ENCODE results near the gene BRAT1. TPM values are rescaled to one million over a fixed set of nuclear protein-coding genes. Genes with fewer than 3 reads are reported as not detected.
"Not testable (repeated sequence)": the region's sequence is repeated elsewhere in the genome, so short reads cannot be mapped to it uniquely, and the experiment has no call there.

The BRAT1 gene
- 18.8 and 39.0 TPM in 2 replicates for total RNA-seq (2014; rRNA removed; shearing (Covaris generic))

DNA sequence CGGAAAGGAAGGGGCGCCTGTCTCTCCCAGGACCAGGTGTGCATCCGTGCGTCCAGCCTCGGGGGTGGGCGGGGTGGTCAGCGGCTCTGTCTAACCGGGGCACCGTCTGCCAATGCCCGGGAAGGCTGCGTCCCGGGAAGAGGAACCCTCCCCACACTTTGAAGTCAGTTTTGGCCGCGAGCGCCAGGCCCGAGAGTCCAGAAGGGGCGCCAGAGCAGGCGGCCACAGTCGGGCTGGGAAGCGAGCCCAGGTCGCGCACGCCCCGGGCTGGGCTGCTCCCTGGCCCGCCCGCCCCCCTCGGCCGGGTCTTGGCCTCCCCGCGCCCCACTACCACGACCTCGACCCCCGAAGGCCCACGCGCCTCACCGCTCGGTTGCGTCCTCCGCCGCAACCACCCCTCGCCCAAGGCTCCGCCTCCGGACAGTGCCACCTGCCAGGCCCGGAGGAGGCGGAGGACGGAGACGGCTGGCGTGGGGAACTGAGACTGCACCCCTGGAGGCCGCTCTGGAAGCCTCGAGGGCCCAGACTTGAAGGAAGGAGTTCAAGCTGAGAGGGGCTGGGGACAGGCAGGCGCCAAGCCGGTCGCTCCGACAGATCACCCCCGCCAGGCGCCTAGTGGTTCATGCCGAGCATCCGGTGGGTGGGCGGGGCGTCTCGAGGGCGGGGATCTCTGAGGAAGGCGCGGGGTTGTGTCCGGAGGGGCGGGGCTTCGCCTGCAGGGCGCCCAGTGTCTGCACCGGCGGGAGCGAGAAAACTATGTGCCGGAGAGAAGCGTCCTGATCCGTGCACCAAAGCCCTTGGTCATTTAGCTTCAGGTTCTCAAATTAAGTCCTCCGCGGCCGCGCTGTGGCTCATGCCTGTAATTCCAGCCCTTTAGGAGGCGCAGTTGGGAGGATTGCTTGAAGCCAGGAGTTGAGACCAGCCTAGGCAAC, at the start of gene BRAT1:
Gene BRAT1 (minus strand): TSS at position 404 of the 932 bp plus-strand sequence. CDS start 1,093 bp downstream, outside the sequence.
- DNase-seq (ENCODE audit: low read depth) = peak; percentile 95

GRCh38 chr7:2604608-2605174, 49.4 kb upstream of the BRAT1 start:
- DNase-seq (ENCODE audit: low read depth) = no peak

DNA sequence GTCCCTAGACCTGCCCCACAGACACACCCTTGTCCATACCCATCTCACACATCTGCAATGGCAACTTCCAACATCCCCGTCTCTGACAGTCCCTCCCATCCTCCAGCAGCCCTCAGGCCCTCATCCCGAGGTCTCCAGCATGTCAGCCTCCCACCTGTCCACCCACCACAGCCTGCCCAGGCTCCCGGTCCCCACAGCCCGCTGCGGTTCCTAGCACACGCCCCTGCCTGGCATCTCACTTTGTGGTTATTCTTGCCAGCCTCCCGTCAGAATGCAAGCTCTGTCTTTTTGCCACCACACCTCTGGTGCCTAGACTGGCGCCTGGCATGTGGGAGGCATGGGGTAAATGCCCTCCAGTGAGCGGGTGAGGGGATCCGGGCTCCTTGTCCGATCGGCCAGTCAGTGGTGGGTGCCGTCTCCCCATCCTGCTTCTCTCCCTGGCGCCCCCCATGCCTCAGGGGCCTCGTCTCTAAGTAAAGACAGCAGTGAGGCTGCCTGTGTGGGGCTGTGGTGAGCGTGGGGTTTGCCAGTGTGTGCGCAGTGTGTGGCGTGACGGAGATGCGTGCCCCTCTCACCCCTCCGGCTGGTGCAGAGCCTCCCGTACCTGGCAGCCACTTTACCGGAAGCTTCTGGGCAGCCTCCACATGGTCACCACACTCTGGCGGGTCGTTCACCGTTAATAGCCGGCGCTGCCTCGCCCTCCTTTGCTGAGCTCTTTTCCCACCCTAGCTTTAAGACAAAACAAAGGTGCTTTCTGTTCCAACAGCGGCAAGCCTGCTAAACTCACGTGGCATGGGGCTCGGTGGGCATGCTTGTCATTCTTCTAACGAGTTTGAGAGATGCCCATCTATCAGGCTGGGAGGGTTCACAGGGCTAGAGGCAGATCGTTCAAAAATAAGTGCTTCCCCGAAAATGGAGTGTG, 48.0 kb upstream of the BRAT1 start:
- DNase-seq (ENCODE audit: low read depth) = no peak

GRCh38 chr7:2602406-2603043, 47.2 kb upstream of the BRAT1 start:
- DNase-seq (ENCODE audit: low read depth) = no peak

DNA sequence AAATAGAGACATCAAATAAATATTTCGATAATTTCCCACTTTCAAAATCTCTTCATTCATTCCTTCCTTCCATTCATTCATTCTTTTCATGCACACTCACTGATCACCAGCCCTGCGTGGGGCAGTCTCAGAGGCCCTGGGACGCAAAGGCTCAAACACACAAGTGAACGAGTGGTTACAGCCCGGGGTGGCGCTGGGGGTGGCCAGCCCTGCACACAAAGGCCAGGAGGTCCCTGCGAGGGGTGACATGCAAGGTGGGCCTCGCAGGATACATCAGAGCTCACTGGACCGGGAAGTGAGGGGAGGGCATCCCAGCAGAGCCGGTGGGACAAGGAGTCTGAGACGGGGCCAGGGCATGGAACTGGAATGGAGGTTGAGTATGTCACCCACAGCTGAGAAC, 46.6 kb upstream of the BRAT1 start:
- DNase-seq (ENCODE audit: low read depth) = no peak

DNA sequence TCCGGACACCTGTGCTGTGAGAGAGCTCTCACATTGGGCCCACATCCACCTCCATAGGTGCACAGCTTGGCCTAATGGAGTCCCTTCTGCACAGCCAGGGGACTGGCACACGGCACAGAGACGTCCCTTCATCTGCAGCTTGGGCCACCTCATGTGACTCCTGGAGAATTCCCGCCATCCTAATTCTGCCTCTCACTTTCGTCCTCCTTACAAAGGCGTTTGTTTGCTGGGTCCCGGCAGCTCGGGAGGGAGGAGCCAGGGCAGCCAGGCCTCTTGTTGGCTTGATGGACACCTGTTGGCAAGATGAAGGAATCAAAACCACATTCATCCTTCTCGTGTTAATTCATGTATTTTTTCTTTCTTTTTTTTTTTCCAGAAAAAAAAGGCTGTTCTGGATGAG, 45.7 kb upstream of the BRAT1 start:
- no peak for DNase-seq (ENCODE audit: low read depth)

- no peak for DNase-seq (ENCODE audit: low read depth)
Observed at GRCh38 chr7:2598154-2598823, 43.0 kb upstream of the BRAT1 start.

GRCh38 chr7:2597273-2597640, 41.9 kb upstream of the BRAT1 start:
- DNase-seq (ENCODE audit: low read depth) = no peak

GRCh38 chr7:2596464-2597272, 41.3 kb upstream of the BRAT1 start:
- no peak for DNase-seq (ENCODE audit: low read depth)

GRCh38 chr7:2595258-2595860, 40.0 kb upstream of the BRAT1 start:
- DNase-seq (ENCODE audit: low read depth) = no peak

GRCh38 chr7:2594599-2594998, 39.3 kb upstream of the BRAT1 start:
- DNase-seq (ENCODE audit: low read depth) = no peak

DNA sequence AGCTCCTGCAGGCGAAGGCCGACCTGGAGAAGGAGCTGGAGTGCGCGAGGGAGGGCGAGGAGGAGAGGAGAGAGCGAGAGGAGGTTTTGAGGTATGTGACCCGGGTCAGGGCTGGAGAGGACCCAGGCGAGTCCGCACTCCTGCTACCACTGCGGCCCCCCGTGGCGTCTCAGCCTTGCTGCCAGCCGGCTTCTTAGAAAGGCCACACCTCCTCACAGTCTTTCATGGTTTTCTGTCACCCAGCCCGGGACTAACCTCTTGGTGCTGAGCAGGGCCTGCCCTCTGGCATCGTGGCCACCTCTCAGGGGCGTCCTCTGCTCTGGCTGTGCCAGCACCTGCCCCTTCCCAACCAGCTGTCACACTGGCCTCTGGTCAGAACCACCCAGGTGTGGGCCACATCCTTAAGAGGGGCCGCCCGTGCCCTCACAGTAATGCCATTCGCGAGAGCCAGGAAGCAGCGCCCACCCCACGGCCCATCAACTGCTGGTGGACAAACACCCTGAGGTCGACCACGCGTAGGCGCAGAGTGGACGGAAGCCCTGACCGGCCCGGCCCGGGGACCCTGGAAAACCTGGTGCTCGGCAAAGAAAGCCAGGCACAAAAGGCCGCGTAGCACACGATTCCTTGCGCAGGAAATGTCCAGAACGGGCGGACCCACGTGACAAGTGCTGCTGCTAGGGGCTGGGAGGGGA, 37.9 kb upstream of the BRAT1 start:
- DNase-seq (ENCODE audit: low read depth) = no peak

DNA sequence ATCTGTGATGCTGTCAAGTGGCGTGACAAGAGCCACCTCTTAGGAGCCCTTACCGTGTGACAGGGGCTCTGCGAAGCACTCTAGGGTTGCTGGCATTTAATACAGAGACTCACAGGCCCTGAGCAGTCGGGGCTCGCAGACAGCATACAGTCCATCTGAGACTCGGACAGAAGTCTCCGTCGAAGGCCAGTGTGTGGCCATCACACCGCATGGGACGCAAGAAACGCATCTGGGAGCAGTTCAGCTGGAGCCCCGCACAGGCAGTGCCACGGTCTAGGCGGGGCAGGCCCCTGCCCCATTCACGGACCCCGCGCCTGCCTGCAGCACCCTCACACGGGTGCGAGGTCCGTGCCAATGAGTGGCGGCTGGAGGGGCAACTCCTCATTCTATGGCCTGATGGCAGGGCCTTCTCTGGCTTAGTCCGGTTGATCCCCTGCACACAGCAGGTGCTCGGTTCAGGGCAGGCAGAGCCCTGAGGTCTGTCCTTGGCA, 37.1 kb upstream of the BRAT1 start:
- no peak for DNase-seq (ENCODE audit: low read depth)

DNA sequence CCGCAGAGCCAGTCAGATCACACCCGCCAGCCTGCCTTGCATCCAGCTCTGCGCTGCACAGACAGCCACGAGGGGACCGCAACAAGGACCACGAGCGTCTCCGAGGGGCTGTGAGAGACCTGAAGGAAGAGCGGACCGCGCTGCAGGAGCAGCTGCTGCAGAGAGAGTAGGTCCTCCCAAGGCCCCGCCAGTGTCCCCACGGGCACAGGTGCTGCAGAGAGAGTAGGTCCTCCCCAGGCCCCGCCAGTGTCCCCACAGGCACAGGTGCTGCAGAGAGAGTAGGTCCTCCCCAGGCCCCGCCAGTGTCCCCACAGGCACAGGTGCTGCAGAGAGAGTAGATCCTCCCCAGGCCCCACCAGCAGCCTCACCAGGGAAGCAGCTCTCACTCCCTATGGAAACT, 34.6 kb upstream of the BRAT1 start:
- not testable (repeated sequence) for DNase-seq (ENCODE audit: low read depth)

DNA sequence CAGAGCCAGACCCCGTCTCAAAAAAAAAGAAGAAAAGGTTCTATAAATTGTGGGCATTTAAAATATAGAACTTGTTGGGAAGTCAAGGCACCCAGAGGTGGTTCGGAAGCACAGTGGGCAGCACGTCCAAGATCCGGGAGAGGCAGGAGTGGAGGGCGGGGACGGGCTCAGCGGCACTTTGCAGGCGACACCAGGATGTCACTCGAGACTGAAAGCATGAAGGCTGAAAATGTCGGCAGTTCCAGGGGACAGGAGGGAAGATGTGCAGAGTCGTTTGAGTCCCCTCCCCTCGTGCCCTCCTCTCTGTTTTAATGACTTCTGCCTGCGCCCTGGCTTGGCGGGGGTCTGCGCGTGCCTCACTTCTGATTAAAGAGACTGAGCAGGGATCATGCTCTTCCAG, 34.0 kb upstream of the BRAT1 start:
- no peak for DNase-seq (ENCODE audit: low read depth)

- DNase-seq (ENCODE audit: low read depth) = no peak
Observed at GRCh38 chr7:2587778-2588177, 32.5 kb upstream of the BRAT1 start.

- no peak for DNase-seq (ENCODE audit: low read depth)
Observed at GRCh38 chr7:2587134-2587533, 31.8 kb upstream of the BRAT1 start.

- no peak for DNase-seq (ENCODE audit: low read depth)
Observed at GRCh38 chr7:2586326-2587020, 31.1 kb upstream of the BRAT1 start.
